Measurements from ENCODE around the gene NLRC5.
"Not testable (repeated sequence)": the region's sequence is repeated elsewhere in the genome, so short reads cannot be mapped to it uniquely, and the experiment has no call there.

The NLRC5 gene

DNA sequence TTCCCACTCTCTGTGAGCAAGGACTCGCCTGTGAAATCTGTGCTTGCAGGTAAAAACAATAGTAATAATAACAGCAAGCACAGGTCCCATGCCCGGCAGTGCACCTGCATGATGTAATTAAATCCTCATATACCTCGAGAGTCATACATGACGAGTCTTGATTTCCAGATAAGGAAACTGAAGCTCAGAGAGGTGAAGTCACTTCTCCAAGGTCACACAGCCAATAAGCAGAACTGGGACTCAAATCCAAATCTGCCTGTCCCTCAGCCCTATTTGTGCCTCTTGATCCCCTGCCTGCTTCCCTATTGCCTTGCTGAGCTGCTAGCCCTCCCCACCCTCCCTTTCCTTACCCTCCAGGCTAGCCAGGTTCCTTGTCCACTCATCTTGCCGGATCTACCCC is 65.0 kb downstream of the NLRC5 start:
- no peak for DNase-seq

DNA sequence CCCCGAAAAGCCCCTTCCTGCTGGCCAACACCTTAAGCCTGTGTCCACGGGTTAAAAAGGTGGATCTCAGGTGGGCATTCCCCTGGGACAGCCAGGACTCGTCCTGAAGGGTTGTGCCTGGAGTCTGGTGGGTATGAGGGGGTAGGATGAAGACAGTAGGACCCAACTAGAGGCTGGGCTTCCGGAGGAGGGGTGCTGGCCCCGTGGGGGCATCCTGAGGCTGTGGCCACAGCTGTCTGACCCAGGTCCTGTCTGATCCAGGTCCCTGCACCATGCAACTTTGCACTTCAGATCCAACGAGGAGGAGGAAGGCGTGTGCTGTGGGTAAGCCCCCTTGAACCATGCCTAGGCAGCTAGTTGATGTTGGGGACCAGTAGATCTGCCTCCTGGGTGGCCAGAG is 65.4 kb downstream of the NLRC5 start:
- DNase-seq, result no peak

DNA sequence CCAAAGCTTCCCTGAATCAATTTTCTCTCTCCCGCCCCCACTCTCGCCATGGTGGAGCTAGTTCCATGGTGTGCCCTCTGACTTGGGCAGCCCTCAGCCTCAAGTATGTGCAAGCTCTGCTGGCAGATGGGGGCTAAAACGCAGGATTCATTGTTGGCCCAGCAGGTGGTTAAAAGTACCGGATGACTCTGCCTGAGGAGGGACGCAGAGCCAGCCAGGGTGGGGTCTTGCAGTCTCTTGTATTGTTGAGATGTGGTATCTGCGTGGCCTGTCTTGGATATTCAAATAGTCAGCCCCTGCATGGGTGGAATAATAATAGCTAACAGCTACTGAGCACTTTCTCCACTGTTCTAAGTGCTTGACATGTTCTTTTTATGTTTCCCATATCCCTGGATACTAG is 66.3 kb downstream of the NLRC5 start:
- no peak for DNase-seq

DNA sequence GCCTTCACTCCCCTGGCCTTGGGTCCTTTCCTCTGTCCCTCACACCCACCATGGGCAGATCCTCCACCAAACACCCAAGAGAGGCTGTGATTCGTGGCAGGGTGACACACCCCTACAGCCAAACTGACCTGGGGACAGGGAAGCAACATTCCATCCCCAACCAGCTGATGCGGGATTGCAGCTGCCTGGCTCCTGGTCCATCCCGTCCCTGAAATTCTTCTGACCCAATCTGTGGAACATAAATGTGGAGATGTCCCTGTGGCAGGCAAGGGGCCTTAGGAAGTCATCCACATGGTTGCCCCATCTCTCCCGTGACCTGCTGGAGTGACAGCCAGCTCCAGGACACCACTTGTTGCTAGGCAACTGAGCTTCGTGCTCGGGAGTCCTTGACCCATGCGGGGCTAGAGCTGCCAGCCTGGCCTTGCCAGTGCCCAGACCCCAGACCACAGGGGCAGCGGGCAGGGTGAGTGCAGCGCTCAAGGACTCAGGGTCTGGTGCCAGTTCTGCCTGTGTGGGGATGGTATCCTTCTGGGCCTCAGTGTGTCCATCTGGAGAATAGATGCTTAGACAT is 69.0 kb downstream of the NLRC5 start:
- no peak for DNase-seq

DNA sequence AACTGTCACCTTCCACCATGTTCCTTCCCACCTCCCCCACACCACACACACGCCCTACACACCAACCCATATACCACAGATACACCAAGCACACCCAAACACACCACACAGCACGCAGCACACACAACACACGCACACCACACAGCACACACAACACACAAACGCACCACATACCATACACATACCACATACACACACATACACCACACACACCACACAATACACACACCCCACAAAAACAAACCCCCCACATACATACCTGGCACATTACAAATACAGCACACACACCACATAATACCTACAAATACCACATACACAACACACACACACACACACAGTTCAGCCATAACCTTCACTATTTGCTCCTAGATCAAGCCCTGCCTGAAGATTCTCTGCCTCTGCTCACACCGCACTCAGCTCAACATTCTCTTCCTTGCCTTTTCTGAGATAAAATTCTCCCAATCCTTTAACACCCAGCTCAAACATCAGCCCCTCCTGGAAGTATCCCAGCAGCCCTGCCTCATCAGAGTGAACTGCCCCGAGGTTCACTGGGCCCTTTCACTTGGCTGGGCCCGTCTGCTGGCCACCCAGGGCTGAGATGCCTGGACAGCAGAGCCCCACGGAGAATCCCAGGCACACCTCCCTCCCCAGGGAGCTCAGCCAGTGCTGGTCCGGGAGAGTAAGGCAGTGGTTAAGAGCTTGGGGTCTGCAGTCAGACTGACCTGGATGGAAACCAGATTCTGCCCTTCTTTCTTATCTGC is 71.1 kb downstream of the NLRC5 start:
- DNase-seq, result no peak

DNA sequence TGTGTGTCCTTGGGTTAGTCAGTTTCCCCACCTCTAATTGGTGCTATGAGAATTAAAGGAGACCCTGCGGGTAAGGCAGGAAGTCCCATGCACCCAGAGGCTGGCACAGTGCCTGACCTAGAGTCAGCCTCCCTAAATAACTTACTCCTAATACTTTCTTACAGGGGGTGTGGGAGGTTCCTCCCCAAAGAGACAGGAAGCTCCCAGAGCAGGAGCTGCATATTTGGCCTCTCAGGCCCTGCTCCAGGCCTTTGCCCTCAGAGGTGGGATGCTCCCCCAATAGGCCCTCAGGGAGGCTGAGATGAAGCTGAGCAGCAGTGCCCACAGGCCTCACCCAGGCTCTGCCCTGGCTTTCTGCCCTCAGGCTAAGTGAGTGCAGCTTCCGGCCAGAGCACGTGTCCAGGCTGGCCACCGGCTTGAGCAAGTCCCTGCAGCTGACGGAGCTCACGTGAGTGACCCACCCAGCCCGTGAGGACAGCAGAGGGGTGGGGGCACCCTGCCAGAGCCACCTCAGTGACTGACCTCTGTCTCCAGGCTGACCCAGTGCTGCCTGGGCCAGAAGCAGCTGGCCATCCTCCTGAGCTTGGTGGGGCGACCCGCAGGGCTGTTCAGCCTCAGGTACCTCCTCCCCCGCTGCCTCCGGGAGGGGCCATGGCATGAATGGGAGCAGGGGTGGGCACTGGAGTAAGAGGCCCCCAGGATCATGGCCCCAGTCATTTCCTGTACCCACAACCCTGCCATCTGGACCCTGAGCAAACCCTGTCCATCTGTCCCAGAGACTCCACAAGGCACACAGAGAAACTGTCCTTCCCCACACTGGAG is 71.9 kb downstream of the NLRC5 start:
- no peak for DNase-seq

DNA sequence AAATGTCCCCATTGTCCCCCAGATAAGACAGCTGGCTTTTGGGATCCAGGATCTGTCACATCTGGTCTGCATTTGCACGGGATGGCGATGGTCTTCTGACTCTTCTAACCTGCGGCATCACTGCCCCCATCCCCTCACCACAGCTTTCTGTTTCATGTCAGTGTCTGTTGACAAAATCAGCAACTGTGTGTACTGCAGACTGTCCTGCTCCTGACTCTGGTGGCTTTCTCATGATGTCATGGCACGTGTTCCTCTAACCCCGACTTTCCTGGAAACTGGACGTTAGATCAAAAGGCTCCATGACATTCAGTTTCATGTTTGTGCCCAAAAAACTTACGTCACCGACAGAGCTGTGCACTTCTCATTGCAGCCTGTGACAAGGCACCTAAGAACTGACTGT is 73.0 kb downstream of the NLRC5 start:
- DNase-seq, result no peak

DNA sequence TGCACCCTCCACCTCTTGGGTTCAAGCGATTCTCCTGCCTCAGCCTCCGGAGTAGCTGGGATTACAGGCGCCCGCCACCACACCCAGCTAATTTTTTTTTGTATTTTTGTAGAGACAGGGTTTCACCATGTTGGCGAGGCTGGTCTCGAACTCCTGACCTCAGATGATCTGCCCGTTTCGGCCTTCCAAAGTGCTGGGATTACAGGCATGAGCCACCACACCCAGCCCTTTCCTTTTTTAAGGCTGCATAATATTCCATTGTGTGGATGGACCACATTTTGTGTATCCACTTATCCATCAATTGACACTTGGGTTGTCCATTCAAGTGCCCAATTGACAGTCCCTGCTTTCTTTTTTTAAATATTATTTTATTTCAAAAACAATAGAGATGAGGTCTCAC is 73.8 kb downstream of the NLRC5 start:
- DNase-seq, result not testable (repeated sequence)

DNA sequence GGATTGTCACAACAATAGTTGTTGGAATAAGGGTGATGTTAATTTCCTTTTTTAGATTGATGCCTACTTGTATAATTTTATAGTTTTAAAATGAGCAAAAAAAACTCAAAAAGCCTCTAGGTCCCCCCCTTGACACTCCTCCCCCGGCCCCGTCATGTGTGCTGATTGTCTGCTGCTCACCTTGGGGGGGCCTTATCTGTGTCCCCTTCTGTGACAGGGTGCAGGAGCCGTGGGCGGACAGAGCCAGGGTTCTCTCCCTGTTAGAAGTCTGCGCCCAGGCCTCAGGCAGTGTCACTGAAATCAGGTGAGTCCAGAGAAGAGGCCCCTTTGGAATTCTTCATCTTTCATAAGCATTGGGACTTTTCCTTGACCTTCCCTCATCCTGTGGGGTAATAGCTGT is 75.6 kb downstream of the NLRC5 start:
- DNase-seq, result no peak

DNA sequence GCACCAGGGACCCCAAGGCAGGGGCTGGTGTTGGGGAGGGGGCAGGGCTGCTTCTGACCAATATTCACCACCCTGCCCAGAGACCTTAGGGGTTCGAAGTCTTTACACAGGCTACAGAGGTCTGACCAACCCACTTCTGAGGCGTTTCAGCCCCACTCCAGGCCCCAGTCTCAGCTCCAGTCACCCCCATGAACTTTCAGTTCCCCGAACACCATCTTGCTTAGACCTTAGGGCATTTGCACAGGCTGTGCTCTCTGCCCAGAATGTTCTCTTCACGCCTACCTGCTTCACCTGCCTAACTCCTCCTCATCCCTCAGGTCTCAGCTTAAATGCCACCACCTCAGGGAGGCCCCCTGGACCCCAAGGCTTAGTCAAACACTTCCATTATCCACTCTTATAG is 77.3 kb downstream of the NLRC5 start:
- no peak for DNase-seq

DNA sequence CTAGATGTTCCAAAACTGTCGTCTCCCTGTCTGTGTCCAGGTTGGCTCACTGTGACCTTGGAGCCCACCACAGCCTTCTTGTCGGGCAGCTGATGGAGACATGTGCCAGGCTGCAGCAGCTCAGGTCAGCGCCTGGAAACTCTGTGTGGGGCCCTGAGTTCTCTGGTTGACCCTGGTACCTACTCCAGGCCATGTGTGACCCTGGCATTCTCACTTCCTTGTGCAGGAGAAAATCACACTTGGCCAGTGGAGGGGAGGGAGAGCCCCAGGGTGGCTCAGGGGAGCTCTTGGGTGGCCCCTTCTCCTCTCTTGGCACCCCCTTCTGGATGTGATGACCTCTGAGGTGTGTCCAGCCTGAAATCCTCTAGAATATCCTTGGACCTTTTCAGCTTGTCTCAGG is 78.0 kb downstream of the NLRC5 start:
- no peak for DNase-seq

DNA sequence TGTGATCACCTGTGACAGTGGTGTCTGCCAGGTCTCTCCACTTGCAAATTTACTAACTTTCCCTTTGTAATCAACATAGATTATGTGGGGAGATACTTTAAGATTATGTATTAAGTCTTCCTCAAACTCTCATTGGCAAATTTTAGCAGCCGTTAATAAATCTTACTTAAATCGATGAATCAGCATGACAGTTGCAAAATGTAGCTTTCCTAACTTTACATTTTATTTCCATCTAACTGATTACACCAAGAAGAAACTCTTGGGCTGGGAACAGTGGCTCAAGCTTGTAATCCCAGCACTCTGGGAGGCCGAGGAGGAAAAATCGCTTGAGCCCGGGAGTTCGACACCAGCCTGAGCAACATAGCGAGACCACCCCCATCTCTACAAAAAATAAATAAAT is 79.7 kb downstream of the NLRC5 start:
- no peak for DNase-seq

DNA sequence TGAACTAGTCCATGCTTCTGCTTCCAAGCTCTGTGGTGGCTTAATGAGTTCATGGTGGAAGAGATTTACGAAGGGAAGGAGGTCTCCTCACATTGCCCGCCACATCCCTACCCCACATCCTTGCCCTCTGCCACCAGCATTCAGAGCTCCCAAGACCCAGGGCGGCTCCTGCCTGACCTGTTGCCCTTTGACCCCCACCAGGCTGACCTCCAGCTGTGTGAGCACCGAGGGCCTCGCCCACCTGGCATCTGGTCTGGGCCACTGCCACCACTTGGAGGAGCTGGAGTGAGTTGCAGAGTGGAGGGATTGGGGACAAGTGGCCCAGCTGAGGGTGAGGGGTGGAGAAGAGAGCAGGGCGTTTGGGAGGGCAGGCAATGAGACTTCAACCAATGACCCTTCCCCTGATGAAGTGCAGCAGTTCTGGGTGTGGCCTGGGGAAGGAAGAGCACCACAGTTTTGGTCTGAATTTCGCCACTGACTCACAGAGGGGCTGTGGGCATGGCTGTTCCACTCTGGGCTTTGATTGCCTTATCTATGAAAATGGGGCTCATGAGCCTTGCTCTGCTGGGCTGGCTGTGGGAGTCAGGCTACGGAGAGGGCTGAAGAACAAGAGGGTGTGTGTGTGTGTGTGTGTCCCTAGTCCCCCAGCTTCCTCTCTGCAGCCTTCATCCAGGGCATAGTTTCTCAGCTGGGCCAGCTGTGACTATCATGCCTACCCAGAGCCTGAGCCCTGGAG is 80.4 kb downstream of the NLRC5 start:
- DNase-seq, result no peak

DNA sequence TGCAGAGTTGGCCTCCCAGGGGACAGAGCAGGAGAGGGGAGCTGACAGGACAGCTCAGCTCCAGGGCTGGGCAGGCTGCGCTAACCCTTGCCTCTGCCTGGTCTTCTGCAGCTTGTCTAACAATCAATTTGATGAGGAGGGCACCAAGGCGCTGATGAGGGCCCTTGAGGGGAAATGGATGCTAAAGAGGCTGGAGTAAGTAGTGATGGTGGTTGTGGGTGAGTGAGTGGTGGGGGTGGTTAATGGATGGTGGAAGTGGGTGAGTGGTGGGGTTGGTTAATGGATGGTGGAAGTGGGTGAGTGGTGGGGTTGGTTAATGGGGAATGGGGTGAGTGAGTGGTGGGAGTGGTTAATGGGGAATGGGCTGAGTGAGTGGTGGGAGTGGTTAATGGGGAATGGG is 81.1 kb downstream of the NLRC5 start:
- DNase-seq, result no peak

DNA sequence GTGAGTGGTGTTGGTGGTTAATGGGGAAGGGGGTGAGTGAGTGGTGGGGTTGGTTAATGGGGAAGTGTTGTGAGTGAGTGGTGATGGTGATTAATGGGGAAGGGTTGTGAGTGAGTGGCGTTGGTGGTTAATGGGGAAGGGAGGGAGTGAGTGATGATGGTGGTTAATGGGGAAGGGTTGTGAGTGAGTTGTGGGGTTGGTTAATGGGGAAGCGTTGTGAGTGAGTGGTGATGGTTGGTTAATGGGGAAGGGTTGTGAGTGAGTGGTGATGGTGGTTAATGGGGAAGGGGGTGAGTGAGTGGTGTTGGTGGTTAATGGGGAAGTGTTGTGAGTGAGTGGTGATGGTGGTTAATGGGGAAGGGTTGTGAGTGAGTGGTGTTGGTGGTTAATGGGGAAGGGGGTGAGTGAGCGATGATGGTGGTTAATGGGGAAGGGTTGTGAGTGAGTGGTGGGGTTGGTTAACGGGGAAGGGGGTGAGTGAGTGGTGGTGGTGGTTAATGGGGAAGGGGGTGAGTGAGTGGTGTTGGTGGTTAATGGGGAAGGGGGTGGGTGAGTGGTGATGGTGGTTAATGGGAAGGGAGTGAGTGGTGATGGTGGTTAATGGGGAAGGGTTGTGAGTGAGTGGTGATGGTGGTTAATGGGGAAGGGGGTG is 81.8 kb downstream of the NLRC5 start:
- peak; percentile 16 for DNase-seq

DNA sequence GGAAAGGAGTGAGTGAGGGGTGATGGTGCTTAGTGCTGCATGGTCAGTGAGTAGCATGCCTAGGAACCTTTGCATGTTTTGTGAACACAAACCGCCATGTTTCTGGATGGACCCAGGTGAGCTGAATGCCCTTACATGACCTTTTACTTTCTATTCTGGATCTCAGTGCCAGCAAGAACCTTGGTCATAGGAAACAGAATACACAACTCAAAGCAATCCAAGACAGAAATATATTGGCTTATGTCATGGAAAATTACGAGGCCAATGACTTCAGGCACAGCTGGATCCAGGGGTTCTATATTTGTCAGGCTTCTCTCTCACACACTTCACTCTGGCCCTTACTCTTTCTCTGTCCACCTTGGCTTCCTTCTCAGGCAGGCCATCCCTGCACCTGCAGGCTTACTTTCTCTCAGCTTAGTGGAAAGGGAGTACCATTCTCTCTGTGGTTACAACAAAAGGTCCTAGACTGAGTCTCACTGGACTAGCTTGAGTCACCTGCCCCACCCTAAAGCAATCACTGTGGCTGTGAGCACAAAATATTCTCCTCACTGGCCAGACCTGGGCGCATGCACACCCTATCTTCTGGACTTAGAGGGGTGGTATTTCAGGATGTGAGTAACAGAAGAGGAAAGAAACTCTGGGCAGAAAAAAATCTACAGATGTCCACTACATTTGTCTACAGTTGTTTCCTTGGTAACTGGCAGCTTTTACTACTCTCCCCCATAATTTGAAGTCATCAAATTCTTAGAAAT is 82.7 kb downstream of the NLRC5 start:
- no peak for DNase-seq

DNA sequence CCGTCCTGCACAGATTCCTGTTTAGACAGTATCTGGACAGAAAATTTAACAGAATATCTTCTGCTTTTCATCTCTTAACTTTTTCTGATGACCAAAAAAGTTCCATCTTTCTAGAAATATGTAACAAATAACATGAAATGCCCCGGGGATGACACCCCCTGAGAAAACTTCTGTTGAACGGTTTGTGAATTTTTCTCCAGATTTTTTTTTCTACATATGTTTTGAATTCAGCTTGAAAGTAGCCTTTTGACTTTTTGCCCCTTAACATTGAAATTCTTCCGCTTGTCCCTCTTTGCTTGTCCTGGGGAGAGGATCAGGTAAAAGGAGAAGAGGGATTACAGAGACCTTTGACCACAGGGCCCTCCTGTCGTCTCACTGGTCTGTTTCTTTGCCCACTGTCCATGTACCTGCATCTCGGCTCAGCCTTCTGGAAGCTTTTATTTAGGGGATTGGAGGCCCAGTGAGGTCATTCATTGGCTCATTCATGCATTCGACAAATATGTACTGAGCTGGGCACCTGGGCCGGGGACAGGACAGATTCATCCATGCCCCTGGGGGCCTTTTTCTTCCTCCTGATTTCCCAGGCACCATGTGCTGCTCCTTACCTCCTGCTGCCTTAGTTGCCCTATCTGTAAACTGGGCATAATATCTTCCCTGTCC is 83.4 kb downstream of the NLRC5 start:
- DNase-seq, result no peak

DNA sequence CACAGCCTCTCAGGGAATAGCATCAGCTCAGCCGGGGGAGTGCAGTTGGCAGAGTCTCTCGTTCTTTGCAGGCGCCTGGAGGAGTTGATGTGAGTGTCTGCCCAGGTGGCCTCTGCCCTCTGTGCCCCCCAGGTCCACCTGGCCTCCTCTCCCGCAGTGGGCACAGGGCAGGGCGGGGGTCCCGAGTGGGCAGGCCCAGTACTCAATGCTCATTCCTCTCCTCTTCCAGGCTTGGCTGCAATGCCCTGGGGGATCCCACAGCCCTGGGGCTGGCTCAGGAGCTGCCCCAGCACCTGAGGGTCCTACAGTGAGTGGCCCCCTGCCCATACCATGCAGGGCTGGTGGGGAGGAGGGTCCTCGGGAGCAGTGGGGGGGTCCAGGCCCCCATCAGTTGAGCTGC is 88.4 kb downstream of the NLRC5 start:
- no peak for DNase-seq

DNA sequence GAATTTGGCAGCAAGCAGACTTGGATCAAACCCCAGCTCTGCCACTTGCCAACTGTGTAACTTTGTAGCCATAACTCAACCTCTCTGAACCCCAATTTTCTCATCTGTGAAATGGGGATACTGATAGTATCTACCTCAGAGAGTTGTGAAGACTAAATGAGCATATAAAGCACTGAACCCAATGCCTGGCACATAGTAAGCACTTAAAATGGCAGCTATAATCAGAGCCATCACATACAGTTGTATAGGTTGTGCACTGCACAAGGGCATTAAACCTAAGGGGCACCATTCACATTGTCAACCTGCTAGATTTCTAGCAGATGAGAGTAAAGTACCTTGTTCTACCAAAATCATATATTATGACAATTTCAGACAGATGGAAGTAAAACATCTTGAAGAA is 92.4 kb downstream of the NLRC5 start:
- no peak for DNase-seq

DNA sequence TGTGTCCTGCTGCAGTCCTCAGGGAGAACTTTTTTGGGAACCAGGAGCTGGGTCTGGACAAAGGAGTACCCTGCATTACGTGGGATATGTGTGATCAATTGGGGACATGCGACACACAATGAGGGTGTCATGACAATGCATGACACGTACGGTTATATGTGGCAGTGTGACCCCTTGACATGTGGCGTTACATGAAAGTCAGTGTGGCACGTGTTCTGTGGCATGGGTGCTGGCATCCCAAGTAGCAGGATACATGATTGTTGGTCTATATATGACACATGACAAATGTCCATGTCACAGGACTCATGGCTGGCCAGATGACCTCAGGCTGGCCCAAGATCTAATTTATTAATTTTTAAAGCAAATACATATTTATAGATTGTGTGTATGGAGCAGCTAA is 93.3 kb downstream of the NLRC5 start:
- no peak for DNase-seq

DNA sequence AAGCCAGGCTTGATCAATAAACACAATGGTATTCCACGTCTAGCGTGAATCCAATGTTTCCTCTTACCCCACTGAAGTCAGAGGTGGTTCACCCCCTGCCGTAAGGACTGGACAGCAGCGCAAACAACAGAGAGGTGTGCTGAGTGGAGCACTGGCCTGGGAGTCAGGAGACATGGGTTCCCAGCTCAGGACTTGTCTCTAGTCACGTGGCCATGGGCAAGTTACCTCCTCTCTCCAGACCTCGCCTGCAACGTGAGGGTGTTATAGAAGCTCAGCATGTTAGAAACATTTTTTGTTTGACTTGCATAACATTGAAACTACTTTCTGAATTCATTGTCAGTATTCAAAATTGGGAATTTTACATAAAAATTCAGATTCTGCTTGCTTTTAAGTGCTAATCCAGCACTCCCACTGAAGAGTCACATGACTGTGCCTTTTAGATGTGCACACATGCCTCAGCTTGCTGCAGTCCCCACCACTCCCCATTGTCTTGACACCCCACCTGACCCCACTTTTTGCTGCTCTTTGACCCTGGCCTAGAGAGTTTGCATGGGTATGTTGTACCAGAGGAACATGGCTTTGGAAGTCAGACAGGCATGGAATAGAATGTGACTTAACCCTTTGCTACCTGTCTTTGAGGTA is 94.2 kb downstream of the NLRC5 start:
- DNase-seq, result no peak
